ENCODE measurements around the gene GFER.

Gene GFER

GRCh38 chr16:2001456-2002355 lies 17.7 kb downstream of the GFER start:
- no peak for TF ChIP-seq TOX (CRISPR knock-in tag; IDR thresholded peaks at IDR 0.05; ENCODE audit: borderline replicate concordance)
- TF ChIP-seq, protein P1, sequence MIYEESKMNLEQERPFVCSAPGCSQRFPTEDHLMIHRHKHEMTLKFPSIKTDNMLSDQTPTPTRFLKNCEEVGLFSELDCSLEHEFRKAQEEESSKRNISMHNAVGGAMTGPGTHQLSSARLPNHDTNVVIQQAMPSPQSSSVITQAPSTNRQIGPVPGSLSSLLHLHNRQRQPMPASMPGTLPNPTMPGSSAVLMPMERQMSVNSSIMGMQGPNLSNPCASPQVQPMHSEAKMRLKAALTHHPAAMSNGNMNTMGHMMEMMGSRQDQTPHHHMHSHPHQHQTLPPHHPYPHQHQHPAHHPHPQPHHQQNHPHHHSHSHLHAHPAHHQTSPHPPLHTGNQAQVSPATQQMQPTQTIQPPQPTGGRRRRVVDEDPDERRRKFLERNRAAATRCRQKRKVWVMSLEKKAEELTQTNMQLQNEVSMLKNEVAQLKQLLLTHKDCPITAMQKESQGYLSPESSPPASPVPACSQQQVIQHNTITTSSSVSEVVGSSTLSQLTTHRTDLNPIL (CRISPR knock-in tag; IDR thresholded peaks at IDR 0.05; ENCODE audit: low read depth): no peak
- TF ChIP-seq PPARA (CRISPR knock-in tag; IDR thresholded peaks at IDR 0.05; ENCODE audit: borderline replicate concordance): no peak
- no peak for TF ChIP-seq ZNF70 (CRISPR knock-in tag; IDR thresholded peaks at IDR 0.05)
- no peak for ATAC-seq

- TF ChIP-seq PPARA (CRISPR knock-in tag; IDR thresholded peaks at IDR 0.05; ENCODE audit: borderline replicate concordance): no peak
- no peak for TF ChIP-seq ZNF70 (CRISPR knock-in tag; IDR thresholded peaks at IDR 0.05)
- no peak for TF ChIP-seq CSDC2 (CRISPR knock-in tag; IDR thresholded peaks at IDR 0.05)
- TF ChIP-seq SNAI2 (CRISPR knock-in tag; IDR thresholded peaks at IDR 0.05): no peak
- no peak for TF ChIP-seq ZFP3 (CRISPR knock-in tag; IDR thresholded peaks at IDR 0.05)
- TF ChIP-seq ZNF565 (CRISPR knock-in tag; conservative IDR thresholded peaks at IDR 0.05; ENCODE audit: low read depth): no peak
- no peak for TF ChIP-seq ESRRG (CRISPR knock-in tag; IDR thresholded peaks at IDR 0.05)
- TF ChIP-seq BACH2 (CRISPR knock-in tag; IDR thresholded peaks at IDR 0.05; ENCODE audit: borderline replicate concordance): no peak
- TF ChIP-seq ZNF8 (CRISPR knock-in tag; IDR thresholded peaks at IDR 0.05): no peak
- no peak for TF ChIP-seq TOX (CRISPR knock-in tag; IDR thresholded peaks at IDR 0.05; ENCODE audit: borderline replicate concordance)
- no peak for TF ChIP-seq ZFP30 (CRISPR knock-in tag; IDR thresholded peaks at IDR 0.05)
- ATAC-seq: no peak
Observed at GRCh38 chr16:2002406-2003230, 18.6 kb downstream of the GFER start.

GRCh38 chr16:2003231-2003826 lies 19.3 kb downstream of the GFER start:
- ATAC-seq: no peak
- TF ChIP-seq RARB (CRISPR knock-in tag; IDR thresholded peaks at IDR 0.05): no peak
- TF ChIP-seq TOX (CRISPR knock-in tag; IDR thresholded peaks at IDR 0.05; ENCODE audit: borderline replicate concordance): no peak
- no peak for TF ChIP-seq ZFP3 (CRISPR knock-in tag; IDR thresholded peaks at IDR 0.05)
- no peak for TF ChIP-seq ISL1 (CRISPR knock-in tag; IDR thresholded peaks at IDR 0.05)
- TF ChIP-seq CSDC2 (CRISPR knock-in tag; IDR thresholded peaks at IDR 0.05): no peak
- no peak for TF ChIP-seq ZC3H10 (CRISPR knock-in tag; IDR thresholded peaks at IDR 0.05)
- TF ChIP-seq ZNF70 (CRISPR knock-in tag; IDR thresholded peaks at IDR 0.05): no peak
- TF ChIP-seq CSRNP3 (CRISPR knock-in tag; IDR thresholded peaks at IDR 0.05): no peak
- TF ChIP-seq ZFP30 (CRISPR knock-in tag; IDR thresholded peaks at IDR 0.05): no peak
- TF ChIP-seq PPARA (CRISPR knock-in tag; IDR thresholded peaks at IDR 0.05; ENCODE audit: borderline replicate concordance): no peak
- TF ChIP-seq ARNTL (CRISPR knock-in tag; IDR thresholded peaks at IDR 0.05; ENCODE audit: borderline replicate concordance, low read depth): no peak
- TF ChIP-seq, protein P1 (CRISPR knock-in tag; IDR thresholded peaks at IDR 0.05; ENCODE audit: low read depth): no peak

DNA sequence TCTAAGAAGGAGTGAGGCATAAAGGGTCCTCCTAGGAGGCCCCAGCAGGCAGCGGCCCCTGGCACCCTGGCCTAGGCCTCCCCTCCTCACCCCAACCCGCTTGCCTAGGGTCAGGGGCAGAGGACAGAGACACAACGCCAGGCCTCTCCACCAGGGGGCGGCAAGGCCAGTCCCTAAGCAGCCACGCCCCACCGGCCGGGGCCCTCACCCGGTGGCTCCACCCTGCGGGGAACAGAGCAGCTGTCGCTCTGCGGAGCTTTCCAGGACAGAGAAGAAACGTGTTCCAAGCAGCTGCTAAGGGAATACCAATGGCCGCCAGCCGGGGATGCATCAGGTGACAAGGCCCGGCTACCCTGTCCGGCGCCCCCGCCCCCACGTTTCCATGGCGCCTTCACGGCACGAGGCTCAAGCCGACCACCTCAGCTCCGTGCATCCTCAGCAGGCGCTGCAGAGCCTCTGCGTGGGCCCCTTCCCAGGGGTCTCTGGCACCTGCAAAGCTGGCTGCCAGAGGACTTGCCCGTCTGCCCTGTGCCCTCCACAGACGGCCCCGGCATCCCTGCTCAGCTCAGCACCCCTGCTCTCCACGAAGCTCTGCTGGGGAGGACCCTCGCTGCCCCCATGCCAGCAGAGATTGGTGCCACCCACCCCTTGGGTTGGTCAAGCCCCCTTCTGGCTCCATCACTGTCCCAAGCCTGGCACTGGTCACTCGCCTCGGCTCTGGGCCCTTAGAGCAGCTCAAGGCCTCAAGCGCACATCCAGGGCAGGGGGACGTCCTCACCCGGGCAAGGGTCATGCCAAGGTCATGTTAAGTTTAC lies 20.0 kb downstream of the GFER start:
- TF ChIP-seq ARNTL (CRISPR knock-in tag; IDR thresholded peaks at IDR 0.05; ENCODE audit: borderline replicate concordance, low read depth): no peak
- peak; percentile 91 for ATAC-seq

All from SK-N-SH treated with all-trans-retinoic acid at 6 μM for 48 hours (cell line).